ENCODE measurements around the gene SLITRK3.
"Not testable (repeated sequence)": the region's sequence is repeated elsewhere in the genome, so short reads cannot be mapped to it uniquely, and the experiment has no call there.

Gene SLITRK3

DNA sequence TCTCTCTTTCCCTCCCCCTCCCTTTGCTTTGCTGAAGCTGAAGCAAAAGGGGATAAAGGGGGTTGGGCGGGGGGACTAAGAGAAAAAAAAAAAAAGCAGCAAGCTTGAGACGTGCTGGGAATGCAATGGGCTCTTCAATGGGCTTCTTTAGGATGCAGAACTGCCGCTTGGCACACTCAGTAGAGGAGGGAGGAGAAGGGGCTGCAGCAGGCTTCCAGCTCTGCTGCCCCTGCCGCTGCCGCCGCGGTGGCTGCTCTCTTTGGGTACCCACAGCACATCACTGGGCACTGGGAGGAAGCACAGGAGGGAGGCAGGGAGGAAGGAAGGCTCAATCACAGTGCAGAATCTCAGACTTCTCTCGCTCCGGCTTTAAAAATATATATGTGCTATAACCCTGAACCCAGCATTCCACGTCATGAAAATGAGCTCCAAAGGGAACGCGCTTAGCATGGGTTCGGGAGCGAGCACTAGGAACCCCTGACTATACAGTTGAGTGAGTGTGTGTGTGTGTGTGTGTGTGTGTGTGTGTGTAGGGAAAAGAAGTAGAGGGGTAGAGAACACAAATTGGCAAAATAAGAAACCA is 3.5 kb downstream of the SLITRK3 start:
- DNase-seq (ENCODE audit: low spot score), result no peak

GRCh38 chr3:165191491-165191890 is 4.7 kb downstream of the SLITRK3 start:
- DNase-seq (ENCODE audit: low spot score), result no peak

GRCh38 chr3:165188452-165188851 is 7.7 kb downstream of the SLITRK3 start:
- no peak for DNase-seq (ENCODE audit: low spot score)

DNA sequence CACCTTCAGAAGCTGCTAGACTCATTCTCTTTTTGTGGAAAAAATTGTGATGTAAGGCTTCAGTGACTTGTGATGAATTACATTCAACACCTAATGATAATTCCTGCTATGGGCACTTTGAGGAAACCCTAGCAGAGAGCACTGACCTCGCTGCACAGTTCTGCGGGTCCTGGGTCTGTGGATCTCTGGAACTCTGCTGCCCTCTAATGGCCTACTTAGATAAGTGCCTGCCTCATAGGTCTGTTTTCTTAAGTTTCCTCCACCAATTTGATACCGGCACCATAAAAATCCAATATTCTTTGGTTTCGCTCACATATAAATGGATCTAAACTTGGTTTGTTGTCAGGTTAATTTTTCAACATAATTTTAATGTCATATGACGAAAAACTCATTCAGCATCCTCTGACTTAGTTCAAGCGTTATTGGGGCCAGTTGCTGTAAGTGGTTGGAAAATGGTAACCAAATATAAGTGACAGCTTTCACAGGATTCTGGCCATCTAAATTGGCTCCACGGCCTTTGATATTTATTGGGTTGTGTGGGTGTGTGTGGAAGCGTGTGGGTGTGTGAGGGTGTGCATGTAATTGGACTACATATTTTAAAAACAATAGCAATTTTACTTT is 10.4 kb downstream of the SLITRK3 start:
- no peak for DNase-seq (ENCODE audit: low spot score)

GRCh38 chr3:165181556-165181955 is 14.6 kb downstream of the SLITRK3 start:
- DNase-seq (ENCODE audit: low spot score), result no peak

DNA sequence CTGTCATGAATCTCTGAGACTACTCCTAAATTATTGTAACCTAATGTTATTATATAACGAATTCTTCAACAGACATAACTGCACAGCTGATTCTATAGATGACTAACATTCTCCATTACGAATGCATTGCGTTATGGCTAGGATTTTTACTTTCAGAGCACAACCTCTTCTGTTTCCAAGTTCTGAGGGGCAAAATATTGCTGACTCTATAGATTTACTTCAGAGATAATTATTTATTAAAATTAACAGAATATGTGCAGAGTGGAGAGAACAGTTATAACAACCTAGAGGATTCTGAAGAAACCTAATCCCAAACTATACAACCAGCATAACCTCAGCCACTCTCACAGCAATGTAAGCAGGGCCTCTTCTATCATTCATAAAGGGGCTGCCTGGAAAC is 25.9 kb downstream of the SLITRK3 start:
- no peak for DNase-seq (ENCODE audit: low spot score)

DNA sequence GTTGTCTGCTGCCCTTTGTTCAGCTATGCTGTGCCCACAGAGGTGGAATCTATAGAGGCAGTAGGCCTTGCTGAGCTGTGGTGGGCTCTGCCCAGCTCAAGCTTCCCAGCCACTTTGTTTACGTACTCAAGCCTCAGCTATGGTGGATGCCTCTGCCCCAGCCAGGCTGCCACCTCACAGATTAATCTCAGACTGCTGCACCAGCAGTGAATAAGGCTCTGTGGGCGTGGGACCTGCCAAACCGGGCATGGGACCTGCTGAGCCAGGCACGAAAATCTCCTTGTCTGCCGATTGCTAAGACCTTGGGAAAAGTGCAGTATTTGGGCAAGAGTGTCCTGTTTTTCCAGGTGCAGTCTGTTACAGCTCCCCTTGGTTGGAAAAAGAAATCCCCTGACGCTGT is 26.8 kb downstream of the SLITRK3 start:
- DNase-seq (ENCODE audit: low spot score), result no peak

- DNase-seq (ENCODE audit: low spot score), result no peak
Measured at GRCh38 chr3:165162883-165163282, 33.3 kb downstream of the SLITRK3 start.

DNA sequence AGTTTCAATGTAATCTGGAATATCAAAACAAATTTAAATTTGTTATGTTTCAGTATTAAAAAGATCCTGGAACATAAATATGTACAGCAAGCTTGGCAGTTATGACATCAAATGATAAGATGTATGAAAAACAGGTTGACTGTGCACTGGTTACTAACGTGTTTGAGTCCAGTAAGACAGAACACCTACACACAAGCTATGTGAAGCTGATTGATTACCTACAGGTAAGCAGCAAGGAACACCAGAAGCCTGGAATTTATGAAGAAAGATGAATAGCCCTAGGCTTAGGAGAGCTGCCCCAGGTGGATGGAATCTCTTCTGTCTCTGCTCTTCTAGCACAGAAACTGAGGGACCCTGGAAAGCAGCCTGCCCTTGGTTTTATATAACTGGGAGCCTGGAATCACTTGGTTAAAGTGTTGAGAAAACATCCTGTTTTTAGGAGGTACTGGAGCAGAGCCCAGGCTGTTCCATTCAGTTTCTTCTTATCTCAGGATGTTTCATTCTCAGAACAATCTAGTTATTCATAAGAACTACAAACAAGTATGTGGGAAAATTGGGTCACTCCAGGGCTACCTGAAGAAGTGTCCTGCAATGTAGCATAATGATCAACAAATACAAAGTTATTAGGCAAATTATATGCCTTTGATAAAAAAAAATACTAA is 36.3 kb downstream of the SLITRK3 start:
- DNase-seq (ENCODE audit: low spot score), result no peak

DNA sequence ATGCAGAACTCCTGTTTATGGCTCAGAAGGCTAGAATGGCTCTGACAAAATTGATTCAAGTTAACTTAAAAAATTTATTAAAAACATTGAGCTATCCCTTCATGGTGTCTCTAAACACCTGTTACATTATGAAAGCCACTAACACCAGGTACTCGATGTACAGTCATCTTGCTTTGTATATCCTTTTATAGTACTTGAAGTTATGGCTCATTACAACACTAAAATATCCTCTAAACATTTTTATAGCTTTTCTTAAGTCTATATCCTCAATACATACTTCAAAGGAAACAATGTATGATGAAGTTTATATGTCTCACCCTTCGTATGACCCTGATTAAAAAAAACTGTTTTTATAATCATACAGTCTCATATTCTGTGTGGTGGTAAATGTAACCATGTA is 38.2 kb downstream of the SLITRK3 start:
- no peak for DNase-seq (ENCODE audit: low spot score)

GRCh38 chr3:165156757-165157420 is 39.3 kb downstream of the SLITRK3 start:
- no peak for DNase-seq (ENCODE audit: low spot score)

- DNase-seq (ENCODE audit: low spot score), result no peak
Measured at GRCh38 chr3:165148876-165149441, 47.2 kb downstream of the SLITRK3 start.

GRCh38 chr3:165144271-165144670 is 51.9 kb downstream of the SLITRK3 start:
- no peak for DNase-seq (ENCODE audit: low spot score)

GRCh38 chr3:165139918-165140317 is 56.3 kb downstream of the SLITRK3 start:
- DNase-seq (ENCODE audit: low spot score), result not testable (repeated sequence)
